Activated CD8-positive, alpha-beta memory T cell treated with anti-CD3 and anti-CD28 coated beads, Interleukin-2, amount 50 U/mL, for 48 hours (primary cell): Measurements from ENCODE around the gene FYB2.
"Not testable (repeated sequence)": the region's sequence is repeated elsewhere in the genome, so short reads cannot be mapped to it uniquely, and the experiment has no call there.

Source experiments
- DNase-seq: peaks from one replicate; pipeline ENCODE4 v3.0.0-alpha.2; 2020

Gene FYB2

DNA sequence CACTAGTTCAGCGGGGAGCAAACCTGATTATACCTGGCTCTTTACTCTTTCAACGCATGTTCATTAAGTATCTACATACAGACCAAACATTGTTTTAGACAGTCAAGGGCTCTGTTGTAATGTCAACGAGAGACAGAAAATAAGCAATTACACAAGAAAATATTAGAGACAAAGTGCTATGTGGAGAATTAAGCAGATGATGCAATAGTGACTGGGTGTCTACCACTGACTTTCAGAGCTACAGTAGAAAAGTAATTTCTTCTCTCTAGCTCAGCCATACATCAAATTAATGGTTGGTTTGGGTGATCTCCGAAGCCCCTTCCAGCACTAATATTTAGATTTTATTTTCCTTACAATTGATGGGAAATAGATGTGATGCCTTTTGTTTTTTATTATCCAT lies 23.3 kb downstream of the FYB2 start:
- DNase-seq, result no peak

DNA sequence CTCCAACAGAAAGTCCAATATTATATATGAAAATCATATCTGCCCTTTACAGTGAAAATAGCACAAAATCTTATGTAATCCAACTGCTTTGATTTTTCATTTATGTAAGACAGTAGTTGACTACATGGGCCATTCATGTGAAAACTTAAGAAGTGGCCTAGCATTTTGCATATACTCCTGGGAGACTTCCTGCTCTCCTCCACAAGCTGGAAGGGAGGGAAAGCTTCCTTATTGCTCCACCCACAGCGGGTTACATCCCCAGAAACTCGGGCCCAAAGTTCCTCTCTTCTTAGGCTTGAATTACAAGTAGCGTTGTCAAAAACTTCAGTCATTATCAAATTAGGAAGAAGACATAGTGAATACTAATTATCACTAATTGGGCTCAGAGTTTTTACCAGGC lies 29.2 kb downstream of the FYB2 start:
- no peak for DNase-seq

DNA sequence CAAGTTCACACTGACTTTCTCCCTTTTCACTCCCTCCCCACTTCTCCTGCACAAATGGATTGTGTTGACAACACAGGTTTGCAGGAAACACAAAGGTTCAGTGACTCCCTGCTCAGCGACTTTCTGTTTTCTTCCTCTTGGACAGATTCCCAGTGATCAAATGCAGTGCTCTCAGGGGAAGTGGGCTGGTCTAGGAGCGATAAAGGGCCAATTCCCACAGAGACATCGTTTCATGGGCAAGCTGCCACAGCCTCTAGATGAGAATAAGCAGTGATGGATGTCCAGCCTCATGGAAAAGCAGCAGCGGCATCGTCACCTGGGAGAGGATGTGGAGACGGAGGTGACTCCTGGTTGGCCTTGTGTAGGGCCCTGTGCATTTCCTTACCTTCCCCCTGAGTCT lies 30.6 kb downstream of the FYB2 start:
- no peak for DNase-seq

DNA sequence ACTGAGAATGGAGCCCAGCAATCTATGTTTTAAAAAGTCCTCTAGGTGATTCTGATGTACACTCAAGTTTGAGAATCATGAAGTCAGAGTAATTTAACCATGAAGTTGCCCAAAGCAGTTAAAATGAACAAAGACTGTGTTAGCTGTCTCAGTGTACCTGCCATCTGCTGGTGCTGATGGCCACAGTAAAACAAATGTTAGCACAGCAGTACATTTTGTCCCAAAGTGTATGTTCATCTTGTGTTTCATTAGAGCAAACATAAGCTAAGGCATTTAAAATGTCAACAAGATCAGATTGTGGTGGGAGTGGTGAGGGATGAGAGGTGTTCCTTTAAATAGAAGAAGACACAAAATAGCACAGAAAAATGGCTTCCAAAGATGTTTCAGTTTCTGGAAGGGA lies 31.1 kb downstream of the FYB2 start:
- DNase-seq, result no peak

DNA sequence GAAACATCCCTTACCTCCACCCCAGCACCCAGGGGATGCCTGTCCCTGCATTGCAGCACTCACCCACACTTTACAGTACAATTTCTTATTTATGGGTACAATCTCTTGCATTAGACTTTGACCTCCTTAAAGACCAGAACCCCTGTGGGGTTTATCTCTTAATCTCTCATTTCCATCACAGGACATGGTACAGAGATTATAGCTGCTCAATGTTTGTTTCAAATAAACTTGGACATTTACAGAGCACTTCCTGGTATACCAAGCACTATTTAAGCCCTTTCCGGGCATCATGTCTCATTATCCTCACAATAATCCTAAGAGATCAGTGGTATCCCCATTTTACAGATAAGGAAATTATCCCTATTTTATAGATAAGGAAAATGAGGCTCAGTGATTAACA lies 31.9 kb downstream of the FYB2 start:
- DNase-seq, result no peak

DNA sequence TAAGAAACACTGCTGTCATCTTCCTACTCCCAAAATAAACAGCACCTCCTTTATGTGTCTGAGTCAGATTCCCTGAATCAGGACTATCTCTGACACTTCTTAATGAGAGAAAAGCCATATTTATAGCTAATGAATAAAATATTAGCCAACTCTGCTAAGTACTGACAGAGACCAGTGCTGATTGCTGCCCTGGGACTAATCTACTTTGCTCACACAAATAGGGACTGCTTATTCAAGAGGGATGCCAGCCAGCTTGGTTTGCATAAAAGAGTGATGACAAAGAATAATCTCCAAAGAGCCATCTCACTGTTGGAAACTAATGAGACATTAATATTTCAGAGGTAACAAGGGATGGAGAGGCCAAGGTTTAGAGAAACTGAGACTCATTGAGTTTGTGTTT lies 36.4 kb downstream of the FYB2 start:
- no peak for DNase-seq

DNA sequence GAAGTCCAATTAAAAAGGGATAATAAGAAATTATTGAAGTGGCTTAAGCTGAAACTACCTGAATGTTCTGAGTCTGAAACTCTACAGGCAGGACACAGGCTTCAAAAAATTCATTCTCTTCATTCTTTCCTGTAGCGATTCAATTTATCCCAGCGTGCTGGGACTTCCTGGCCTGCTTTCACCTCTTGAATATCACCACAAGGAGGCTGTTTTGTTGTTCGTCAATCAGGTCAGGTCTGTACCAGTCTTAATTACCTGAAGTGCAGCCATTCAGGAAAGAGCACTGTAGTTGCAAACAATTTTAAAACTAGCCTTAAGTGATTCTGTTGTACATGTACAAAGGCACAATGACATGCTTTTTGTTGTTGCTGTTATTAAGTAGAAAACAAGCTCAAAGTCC lies 38.4 kb downstream of the FYB2 start:
- DNase-seq, result no peak

DNA sequence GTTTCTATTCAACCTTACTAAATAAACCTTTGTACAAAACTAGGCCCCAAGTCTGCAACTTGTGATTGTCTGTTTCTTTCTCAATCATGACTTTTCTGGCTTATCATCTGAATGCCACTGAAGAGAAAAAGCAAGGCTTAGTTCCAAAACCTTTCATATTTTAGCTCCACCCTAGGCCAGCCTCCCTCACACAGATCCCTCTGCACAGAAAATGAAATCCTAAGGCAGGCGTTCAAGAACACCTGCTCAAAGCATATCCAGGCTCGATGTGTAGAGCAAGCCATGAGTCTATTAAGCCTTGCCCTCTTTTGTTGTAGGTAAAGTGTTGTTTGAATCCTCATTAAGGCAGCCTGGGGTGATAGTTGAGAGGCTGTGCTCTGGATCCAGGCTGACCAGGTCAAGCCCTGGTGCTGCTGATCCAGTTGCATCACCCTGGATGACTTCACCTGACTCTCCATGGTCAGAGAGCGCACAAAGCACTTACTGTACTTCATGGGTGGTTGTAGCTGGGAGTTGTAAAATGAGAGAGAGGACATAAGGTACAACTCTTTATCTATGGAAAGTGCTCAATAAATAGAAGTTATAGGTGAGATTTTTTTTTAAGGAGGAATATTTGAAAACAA lies 39.0 kb downstream of the FYB2 start:
- no peak for DNase-seq

DNA sequence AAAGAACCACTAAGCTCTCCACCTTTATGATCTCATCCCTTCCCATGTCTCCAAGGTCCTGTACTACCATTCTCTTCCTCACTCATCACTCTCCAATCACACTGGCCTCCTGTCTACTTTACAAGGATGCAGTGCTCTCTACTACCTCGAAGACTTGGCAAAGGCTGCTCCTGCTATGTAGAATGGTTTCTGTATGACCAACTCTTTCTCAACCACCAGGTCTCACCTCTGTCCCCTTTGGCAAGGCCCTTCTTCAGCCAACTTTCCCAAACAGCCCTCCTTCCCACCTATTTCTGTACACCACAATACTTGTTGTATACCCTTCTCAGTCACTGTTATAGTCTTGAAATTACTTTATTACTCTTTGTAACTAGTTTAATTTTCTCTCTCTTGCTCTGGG lies 41.2 kb downstream of the FYB2 start:
- DNase-seq, result no peak

DNA sequence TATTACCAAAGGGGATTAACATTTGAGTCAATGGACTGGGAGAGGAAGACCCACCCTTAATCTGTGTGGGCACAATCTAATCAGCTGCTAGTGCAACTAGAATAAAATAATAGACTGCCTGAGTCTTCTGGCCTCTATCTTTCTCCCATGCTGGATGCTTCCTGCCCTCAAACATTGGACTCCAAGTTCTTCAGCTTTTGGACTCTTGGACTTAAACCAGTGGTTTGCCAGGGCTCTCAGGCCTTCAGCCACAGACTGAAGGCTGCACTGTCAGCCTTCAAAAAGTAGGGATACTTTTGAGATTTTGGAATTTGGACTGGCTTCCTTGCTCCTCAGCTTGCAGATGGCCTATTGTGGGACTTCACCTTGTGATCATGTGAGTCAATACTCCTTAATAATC lies 44.5 kb downstream of the FYB2 start:
- DNase-seq, result not testable (repeated sequence)

DNA sequence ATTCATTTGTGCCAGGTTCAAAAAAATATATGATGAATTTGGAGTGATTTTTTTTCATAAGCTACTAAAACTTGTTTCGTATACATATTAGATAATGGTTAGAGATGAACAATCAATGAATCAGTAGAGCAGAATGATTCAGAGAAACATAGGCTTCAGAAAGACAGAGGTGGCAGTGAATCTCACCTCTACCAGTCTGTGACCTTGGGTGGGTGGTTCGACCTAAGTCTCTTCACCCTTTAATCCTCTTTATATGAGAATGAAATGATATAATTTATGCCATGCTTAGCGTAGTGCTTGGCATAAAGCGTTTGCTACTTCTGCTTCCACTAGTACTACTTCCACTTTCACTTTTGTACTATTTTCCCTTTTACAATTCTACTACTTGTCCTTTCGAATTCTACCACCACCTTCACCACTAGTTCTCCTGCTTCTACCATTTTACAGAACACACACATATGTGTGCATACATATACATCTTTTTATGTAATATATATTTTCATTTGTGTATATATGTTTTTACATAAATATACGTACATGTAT lies 45.1 kb downstream of the FYB2 start:
- no peak for DNase-seq

DNA sequence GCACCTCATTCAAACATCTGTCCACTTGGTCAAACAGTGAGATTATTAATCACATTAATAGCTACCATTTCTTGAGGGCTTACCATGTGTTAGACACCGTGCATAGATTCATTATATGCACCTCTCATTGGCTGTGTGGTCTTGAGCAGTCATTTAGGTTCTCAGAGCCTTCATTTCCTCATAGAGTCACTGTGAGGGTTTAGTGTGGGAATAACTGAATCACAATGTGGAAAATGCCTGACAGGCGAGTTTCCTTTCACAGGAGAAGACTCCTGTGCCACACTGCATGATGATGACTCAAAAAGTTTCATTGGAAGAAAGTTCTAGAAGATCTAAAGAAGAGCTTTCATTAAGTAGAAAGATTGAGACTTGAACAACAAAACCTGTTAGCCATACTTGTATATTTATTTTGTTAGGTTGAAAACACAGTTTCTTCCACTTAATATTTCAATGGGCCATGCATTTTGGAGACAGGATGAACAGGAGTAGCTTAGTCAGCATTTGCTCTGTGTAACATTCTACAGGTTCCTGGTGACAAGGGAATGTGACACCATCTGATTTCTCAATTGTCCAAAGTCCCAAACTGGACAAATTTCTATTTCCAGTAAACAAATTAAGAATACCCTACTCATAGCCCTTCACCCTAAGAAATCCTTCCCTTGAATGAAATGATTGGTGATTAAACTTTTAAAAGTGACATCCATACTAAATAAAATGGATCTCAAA lies 45.7 kb downstream of the FYB2 start:
- no peak for DNase-seq

DNA sequence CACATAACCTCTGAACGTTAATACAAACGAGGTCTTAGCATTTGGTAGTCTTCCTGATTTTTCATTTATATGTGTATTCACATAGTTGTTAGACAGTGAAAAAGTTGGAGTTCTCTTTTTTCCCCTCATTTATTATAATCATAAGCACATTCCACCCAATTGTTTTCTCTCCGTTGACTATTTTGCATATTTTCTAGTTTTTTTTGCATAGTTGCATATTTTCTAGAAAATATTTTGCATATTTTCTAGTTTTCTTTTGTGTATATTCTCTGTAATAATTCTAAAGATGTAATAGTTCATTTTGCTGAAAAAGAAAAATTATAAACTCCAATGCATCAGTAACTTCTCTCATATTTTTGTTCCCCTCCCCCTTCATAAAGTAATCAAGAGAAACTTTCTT lies 47.5 kb downstream of the FYB2 start:
- no peak for DNase-seq

DNA sequence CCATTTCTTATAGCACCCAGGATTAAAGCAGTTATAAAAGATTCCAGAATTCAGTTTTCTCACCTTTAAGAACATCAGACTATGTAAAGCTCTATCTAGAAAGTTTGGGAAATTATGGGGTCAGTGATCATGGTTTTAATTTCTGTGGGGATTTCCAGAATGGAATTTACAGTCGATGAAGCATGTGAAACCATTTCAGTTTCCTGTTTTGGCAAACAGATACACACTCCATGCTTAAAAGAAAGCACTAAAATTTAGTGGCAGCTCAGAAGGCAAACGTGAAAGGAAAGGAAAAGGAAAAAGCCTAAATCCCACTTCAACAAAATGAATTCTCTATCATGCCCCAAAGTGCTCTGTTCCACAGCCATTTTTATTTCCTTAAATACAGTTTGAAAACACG lies 60.4 kb downstream of the FYB2 start:
- no peak for DNase-seq

DNA sequence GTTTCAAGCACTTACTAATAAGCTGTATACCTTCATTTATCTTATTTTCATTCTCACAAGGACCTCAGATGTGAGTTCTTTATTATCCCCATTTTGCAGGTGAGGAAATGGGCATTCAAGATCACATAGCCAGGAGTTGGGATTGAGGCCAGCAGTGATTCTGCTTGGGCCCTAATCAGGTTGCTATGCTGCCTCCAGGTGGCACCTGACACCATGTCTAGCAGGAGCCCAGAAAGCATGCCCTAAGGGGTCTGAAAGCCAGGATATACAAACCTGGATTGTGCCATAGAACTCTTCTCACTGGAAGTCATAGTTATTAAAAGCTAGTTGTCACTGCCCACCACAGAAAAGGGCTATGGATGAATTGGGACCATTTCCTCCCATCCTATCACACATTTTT lies 61.1 kb downstream of the FYB2 start:
- DNase-seq, result no peak

DNA sequence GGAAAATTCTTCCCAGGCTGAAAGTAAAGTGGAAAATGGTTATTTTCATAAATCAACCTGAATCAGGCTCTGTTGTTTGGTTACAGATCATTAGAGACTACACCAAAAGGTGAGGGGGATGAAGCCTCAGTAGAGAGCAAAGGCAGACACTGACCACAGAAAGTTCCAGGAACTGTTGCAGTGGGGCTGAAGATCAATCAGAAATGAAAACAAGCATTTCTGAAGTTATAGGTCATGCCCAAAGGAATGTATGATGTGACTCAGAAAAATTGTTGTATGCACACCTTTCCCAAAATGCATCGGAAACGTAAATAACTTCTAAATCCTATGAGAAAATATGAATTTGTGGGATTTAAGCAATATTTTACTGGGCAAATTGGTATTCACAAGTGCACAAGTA lies 63.3 kb downstream of the FYB2 start:
- no peak for DNase-seq

DNA sequence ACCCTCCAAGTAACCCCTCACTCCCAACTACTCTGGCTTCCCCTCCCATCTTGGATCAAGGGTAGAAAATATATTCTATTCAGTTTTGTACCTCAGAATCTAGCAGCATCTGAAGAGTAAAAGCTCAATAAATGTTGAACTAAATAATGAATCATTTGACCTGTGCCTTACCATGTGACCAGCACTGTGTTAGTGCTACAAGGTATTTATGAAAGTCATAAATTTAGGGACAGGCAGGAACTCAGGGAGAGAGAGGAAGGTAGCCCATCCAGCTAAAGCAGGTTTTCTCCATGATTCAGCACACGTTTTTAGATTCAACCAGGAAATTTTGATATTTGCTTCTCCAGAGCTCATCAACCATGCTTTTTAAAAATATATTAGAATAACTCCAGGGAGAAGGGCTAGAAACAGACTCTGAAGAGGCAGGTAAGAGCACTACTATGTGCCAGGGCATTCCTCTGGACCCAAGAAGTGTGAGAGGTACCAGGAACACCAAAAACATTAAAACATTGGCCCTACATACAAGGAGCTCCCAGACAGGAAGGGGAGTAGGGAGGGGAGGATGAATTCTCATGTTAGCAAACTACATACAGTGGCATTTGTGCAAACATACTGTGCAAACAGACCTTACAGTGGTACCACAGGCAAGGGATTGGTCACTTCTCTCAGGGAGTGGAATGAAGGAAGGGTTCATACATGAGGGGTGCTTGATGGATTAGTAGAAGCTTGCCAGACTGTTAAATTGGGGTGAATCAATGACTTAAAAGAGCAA lies 64.3 kb downstream of the FYB2 start:
- no peak for DNase-seq

DNA sequence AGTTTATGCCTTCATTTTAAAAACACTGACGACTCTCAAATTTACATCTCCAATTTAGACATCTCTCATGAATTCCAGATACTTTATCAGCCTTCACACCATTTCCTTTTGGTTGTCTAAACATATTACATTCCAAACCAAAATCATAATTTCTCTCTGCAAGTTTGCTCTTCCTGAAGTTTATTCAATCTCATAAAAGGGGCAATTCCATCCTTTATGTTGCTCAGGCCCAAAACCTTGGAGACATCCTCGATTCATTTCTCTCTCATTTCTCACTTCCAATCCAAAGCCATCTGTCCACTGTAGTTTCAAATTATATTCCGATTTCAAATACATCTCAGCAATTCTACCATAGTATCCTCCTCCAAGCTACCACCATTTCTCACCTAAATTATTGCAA lies 74.0 kb downstream of the FYB2 start:
- DNase-seq, result no peak

DNA sequence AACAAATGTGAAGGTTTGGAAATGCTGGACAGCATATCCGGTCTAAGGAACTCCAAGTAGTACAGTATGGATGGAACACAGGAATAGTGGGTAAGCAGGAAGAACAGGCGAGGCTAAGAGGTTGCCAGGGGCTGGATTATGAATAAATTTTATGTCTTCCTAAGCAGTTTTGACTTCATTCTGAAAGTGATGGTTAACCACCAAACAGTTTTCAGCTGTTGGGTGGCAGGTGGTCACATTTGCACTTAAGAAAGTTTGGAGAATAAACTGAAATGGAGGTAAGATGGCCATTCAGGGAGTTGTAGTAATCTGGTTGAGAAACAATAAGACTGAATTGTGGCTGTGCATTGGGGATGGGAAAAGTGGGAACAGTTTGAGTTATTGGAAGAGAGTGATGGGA lies 90.2 kb downstream of the FYB2 start:
- DNase-seq, result no peak

DNA sequence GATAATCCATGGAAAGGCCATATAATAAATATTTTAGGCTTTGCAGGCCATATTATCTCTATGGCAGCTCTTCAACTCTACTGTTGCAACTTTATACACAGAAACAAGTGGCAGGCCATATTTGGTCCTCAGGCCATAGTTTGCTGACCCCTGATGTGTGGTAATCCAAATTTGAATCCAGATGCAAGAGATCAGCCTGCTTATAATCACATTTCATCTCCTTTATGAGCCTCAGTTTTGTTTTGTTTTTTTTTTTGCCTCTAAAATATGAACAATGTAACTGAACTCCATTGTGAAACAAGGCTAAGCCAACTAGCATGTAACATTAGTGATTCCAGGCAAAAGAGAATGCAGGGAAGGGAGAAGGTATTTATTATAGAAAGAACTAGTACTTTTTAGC lies 92.5 kb downstream of the FYB2 start:
- DNase-seq, result no peak

DNA sequence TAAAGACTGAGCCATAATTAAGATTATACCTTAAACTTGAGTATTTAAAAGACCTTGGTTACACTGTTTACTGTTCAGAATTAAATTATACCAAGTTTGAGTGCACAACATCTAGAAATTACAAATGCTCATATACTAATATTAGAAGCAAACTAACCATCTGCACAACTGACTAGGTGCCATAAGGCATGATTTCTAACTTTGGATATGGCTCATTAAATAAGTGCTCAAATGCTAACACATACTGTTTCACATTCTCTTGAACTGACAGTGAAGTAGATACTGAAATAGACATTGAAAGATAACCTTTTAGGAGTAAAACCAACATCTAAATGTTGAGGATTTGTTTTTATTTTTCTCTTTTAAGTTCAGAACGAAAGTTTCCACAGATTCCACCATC lies 100.0 kb downstream of the FYB2 start:
- no peak for DNase-seq

DNA sequence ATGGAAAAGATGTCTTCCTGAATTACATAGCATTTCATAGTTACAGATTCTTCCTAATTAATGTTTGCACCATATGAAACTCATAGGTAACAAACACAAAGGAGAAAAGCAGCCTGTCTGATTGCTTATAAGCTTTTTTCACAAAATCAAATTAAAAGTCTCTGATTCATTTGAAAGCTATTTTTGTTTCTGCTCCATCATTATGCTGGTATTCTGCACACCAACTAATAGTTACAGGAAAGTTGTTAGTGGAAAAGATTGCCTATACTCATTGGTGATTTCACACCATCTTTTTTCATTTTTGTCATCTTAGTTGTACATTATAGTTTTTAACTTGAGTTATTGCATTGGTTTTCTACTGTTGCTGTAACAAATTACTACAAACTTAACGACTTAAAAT lies 104.0 kb downstream of the FYB2 start:
- no peak for DNase-seq

DNA sequence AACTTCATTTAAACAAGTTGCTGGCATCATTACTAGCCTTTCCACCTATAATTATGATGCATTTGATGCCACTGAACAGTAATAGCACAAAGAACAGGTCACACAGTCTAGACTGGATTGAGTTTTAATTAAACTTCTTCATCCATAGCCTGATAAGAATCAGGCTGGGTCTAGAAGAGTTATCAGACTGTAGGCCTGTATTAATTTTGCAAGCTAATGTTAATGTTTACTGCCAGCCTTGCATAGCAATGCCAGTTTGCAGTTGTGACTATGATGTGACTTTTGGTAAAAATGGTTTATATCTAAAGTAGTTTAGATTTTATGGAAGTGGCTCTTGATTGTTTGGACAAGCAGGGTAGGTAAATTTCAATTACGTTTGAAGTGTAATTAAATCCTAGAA lies 106.1 kb downstream of the FYB2 start:
- no peak for DNase-seq

DNA sequence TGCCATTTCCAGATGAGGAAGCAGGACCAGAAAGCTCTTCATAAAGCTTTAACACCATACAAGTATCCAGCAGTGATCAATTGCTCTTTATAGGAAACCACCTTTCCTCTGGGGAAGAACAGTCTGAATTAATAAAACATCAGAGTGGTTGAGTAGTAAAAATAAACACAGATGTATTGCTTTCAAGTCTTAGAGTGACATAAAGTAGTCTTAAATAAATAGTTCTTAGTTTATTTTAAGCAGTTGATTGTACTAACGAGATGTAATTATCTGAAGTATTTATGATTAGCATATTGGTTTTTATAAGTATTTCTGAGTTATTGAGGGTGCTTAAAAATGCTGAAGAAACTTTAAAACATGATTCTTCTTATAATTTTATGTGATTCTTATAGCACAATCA lies 107.1 kb downstream of the FYB2 start:
- DNase-seq, result no peak
